IPS-18c (cell line): ENCODE measurements around the gene TNNI2.
"Not testable (repeated sequence)": the region's sequence is repeated elsewhere in the genome, so short reads cannot be mapped to it uniquely, and the experiment has no call there.

Experiments used
- H3K4me3 ChIP-seq: 2 replicates; pipeline ENCODE4 v1.7.0; 2013; ENCODE audit warnings: low read depth, mild to moderate bottlenecking, low read length, moderate library complexity; ENCODE audit not compliant: insufficient read depth
- H3K9me3 ChIP-seq: one replicate; pipeline ENCODE4 v1.6.1; 2013; ENCODE audit warnings: mild to moderate bottlenecking, low read length, moderate library complexity; ENCODE audit not compliant: control insufficient read depth, insufficient read depth

TNNI2 gene

GRCh38 chr11:1873048-1873812 lies 34.4 kb downstream of the TNNI2 start:
- H3K4me3 ChIP-seq = no peak overlapping the region
- H3K9me3 ChIP-seq = no peaks in the 10 kb centered on the region

- not testable (repeated sequence) for H3K4me3 ChIP-seq, H3K9me3 ChIP-seq
Measured at GRCh38 chr11:1873813-1874150, 35.0 kb downstream of the TNNI2 start.

GRCh38 chr11:1874441-1875092 lies 35.8 kb downstream of the TNNI2 start:
- not testable (repeated sequence) for H3K9me3 ChIP-seq, H3K4me3 ChIP-seq

- no peaks in the 10 kb centered on the region for H3K9me3 ChIP-seq
- no peak overlapping the region for H3K4me3 ChIP-seq
Measured at GRCh38 chr11:1875093-1875850, 36.5 kb downstream of the TNNI2 start.

GRCh38 chr11:1875851-1876301 lies 37.1 kb downstream of the TNNI2 start:
- not testable (repeated sequence) for H3K9me3 ChIP-seq, H3K4me3 ChIP-seq

- H3K4me3 ChIP-seq = no peak overlapping the region
Measured at GRCh38 chr11:1876361-1877063, 37.7 kb downstream of the TNNI2 start.

GRCh38 chr11:1877211-1878136 lies 38.7 kb downstream of the TNNI2 start:
- Histone ChIP-seq H3K4me3 (no peak overlapping the region), H3K9me3 (no peaks in the 10 kb centered on the region)

More at GRCh38 chr11:1876361-1877063, 37.7 kb downstream of the TNNI2 start:
- no peaks in the 10 kb centered on the region for H3K9me3 ChIP-seq

GRCh38 chr11:1878137-1879031 lies 39.6 kb downstream of the TNNI2 start:
- no peaks in the 10 kb centered on the region for H3K9me3 ChIP-seq

GRCh38 chr11:1879342-1879940 lies 40.7 kb downstream of the TNNI2 start:
- H3K9me3 ChIP-seq = no peaks in the 10 kb centered on the region
- H3K4me3 ChIP-seq = no peak overlapping the region

More at GRCh38 chr11:1878137-1879031, 39.6 kb downstream of the TNNI2 start:
- H3K4me3 ChIP-seq = no peak overlapping the region

GRCh38 chr11:1879941-1880720 lies 41.4 kb downstream of the TNNI2 start:
- Histone ChIP-seq H3K4me3 (no peak overlapping the region), H3K9me3 (no peaks in the 10 kb centered on the region)

GRCh38 chr11:1880746-1881441 lies 42.1 kb downstream of the TNNI2 start:
- H3K4me3 ChIP-seq = no peak overlapping the region

GRCh38 chr11:1881442-1882264 lies 42.9 kb downstream of the TNNI2 start:
- H3K9me3 ChIP-seq = no peaks in the 10 kb centered on the region
- no peak overlapping the region for H3K4me3 ChIP-seq

More at GRCh38 chr11:1880746-1881441, 42.1 kb downstream of the TNNI2 start:
- H3K9me3 ChIP-seq = no peaks in the 10 kb centered on the region
